EH (cell line): ENCODE measurements around the gene MAD1L1.

Experiments used
- DNase-seq: peaks from one replicate; pipeline ENCODE4 v3.0.0-alpha.2; 2015; ENCODE audit warnings: low read depth

Gene MAD1L1

GRCh38 chr7:2242541-2243429 is 10.0 kb upstream of the MAD1L1 start:
- peak; percentile 35 for DNase-seq

- DNase-seq: peak; percentile 76
Observed at GRCh38 chr7:2241580-2242540, 9.1 kb upstream of the MAD1L1 start, which contains the start of the genes MRM2 and NUDT1. Gene MRM2 (minus strand): TSS chr7:2242205. CDS start chr7:2242169, 36 bp downstream. Gene NUDT1 (plus strand): TSS chr7:2242226. CDS start chr7:2244575, 2,349 bp downstream.

- DNase-seq: no peak
Observed at GRCh38 chr7:2239242-2239641, 6.5 kb upstream of the MAD1L1 start.

GRCh38 chr7:2237109-2237602 is 4.4 kb upstream of the MAD1L1 start:
- no peak for DNase-seq

- DNase-seq: peak; percentile 72
Observed at GRCh38 chr7:2233926-2234325, 1.2 kb upstream of the MAD1L1 start.

GRCh38 chr7:2231992-2232765 is 566 bp downstream of the MAD1L1 start:
- peak; percentile 21 for DNase-seq

GRCh38 chr7:2230882-2231281 is 1.9 kb downstream of the MAD1L1 start:
- DNase-seq: no peak

GRCh38 chr7:2230226-2230625 is 2.5 kb downstream of the MAD1L1 start:
- no peak for DNase-seq

- no peak for DNase-seq
Observed at GRCh38 chr7:2229467-2229866, 3.3 kb downstream of the MAD1L1 start.

GRCh38 chr7:2228921-2229320 is 3.8 kb downstream of the MAD1L1 start:
- DNase-seq: no peak

GRCh38 chr7:2227699-2228098 is 5.0 kb downstream of the MAD1L1 start:
- no peak for DNase-seq

GRCh38 chr7:2225830-2226229 is 6.9 kb downstream of the MAD1L1 start:
- DNase-seq: no peak

GRCh38 chr7:2225336-2225735 is 7.4 kb downstream of the MAD1L1 start:
- no peak for DNase-seq

- DNase-seq: no peak
Observed at GRCh38 chr7:2224934-2225333, 7.8 kb downstream of the MAD1L1 start.

- no peak for DNase-seq
Observed at GRCh38 chr7:2224491-2224928, 8.2 kb downstream of the MAD1L1 start.

GRCh38 chr7:2223321-2223720 is 9.4 kb downstream of the MAD1L1 start:
- DNase-seq: no peak

- no peak for DNase-seq
Observed at GRCh38 chr7:2222516-2222915, 10.2 kb downstream of the MAD1L1 start.

- DNase-seq: no peak
Observed at GRCh38 chr7:2220954-2221353, 11.8 kb downstream of the MAD1L1 start.

- no peak for DNase-seq
Observed at GRCh38 chr7:2220506-2220905, 12.2 kb downstream of the MAD1L1 start.

GRCh38 chr7:2220030-2220429 is 12.7 kb downstream of the MAD1L1 start:
- DNase-seq: no peak

GRCh38 chr7:2219606-2220005 is 13.1 kb downstream of the MAD1L1 start:
- no peak for DNase-seq

- no peak for DNase-seq
Observed at GRCh38 chr7:2219136-2219535, 13.6 kb downstream of the MAD1L1 start.
